OCI-M1 (cell line): ENCODE results near the gene CAND1.

ENCODE experiments used
- DNase-seq: peaks from one replicate; lab custom pipeline; 2025; lab: John Stamatoyannopoulos, UW

Gene CAND1

GRCh38 chr12:67280572-67280971 lies 11.4 kb downstream of the CAND1 start:
- no peak for DNase-seq

- DNase-seq, result no peak
Measured at GRCh38 chr12:67284561-67284960, 15.4 kb downstream of the CAND1 start.

GRCh38 chr12:67286257-67286656 lies 17.1 kb downstream of the CAND1 start:
- DNase-seq, result no peak

GRCh38 chr12:67287311-67287710 lies 18.2 kb downstream of the CAND1 start:
- DNase-seq, result no peak

- no peak for DNase-seq
Measured at GRCh38 chr12:67288561-67288960, 19.4 kb downstream of the CAND1 start.

- no peak for DNase-seq
Measured at GRCh38 chr12:67290378-67290777, 21.2 kb downstream of the CAND1 start.

GRCh38 chr12:67299526-67299925 lies 30.4 kb downstream of the CAND1 start:
- DNase-seq, result no peak

- DNase-seq, result no peak
Measured at GRCh38 chr12:67299926-67300325, 30.8 kb downstream of the CAND1 start.

GRCh38 chr12:67302162-67302561 lies 33.0 kb downstream of the CAND1 start:
- no peak for DNase-seq

- no peak for DNase-seq
Measured at GRCh38 chr12:67305544-67305943, 36.4 kb downstream of the CAND1 start.

GRCh38 chr12:67306712-67307111 lies 37.6 kb downstream of the CAND1 start:
- no peak for DNase-seq

- peak; percentile 55 for DNase-seq
Measured at GRCh38 chr12:67315661-67316060, 46.5 kb downstream of the CAND1 start.

- no peak for DNase-seq
Measured at GRCh38 chr12:67318786-67319185, 49.6 kb downstream of the CAND1 start.

GRCh38 chr12:67319936-67320335 lies 50.8 kb downstream of the CAND1 start:
- DNase-seq, result no peak

- no peak for DNase-seq
Measured at GRCh38 chr12:67320614-67321295, 51.6 kb downstream of the CAND1 start.

GRCh38 chr12:67322580-67322979 lies 53.4 kb downstream of the CAND1 start:
- DNase-seq, result no peak

GRCh38 chr12:67323007-67323406 lies 53.8 kb downstream of the CAND1 start:
- no peak for DNase-seq

GRCh38 chr12:67326637-67327036 lies 57.5 kb downstream of the CAND1 start:
- DNase-seq, result no peak

GRCh38 chr12:67327466-67327865 lies 58.3 kb downstream of the CAND1 start:
- DNase-seq, result no peak

- DNase-seq, result no peak
Measured at GRCh38 chr12:67331123-67331522, 62.0 kb downstream of the CAND1 start.

- no peak for DNase-seq
Measured at GRCh38 chr12:67331828-67332227, 62.7 kb downstream of the CAND1 start.

GRCh38 chr12:67333649-67334048 lies 64.5 kb downstream of the CAND1 start:
- DNase-seq, result no peak

GRCh38 chr12:67338426-67338825 lies 69.3 kb downstream of the CAND1 start:
- no peak for DNase-seq

- DNase-seq, result no peak
Measured at GRCh38 chr12:67339530-67339929, 70.4 kb downstream of the CAND1 start.
